Subcutaneous abdominal adipose tissue (tissue), 5 donors: ENCODE results near the gene SESTD1.

Experiments
- H3K27ac ChIP-seq: one replicate; pipeline ENCODE4 v1.7.0; 2013; ENCODE audit warnings: low read depth, mild to moderate bottlenecking, inconsistent platforms, low read length, moderate library complexity
- H3K27me3 ChIP-seq, 5 donors: one replicate each; pipeline ENCODE4 v1.7.0; 2013; ENCODE audit warnings: low read length in 5 of 5, inconsistent platforms in 1 of 5; ENCODE audit not compliant: control insufficient read depth in 5 of 5, insufficient read depth in 4 of 5
- H3K36me3 ChIP-seq, 5 donors: one replicate each; pipeline ENCODE4 v1.7.0; 2013; ENCODE audit warnings: low read length in 5 of 5; ENCODE audit not compliant: control insufficient read depth in 5 of 5, insufficient read depth in 5 of 5
- H3K4me1 ChIP-seq, 5 donors: one replicate each; pipeline ENCODE4 v1.7.0; 2013; ENCODE audit warnings: low read length in 5 of 5, mild to moderate bottlenecking in 3 of 5, moderate library complexity in 1 of 5; ENCODE audit not compliant: control insufficient read depth in 5 of 5, insufficient read depth in 5 of 5
- H3K4me3 ChIP-seq, 5 donors: one replicate each; pipeline ENCODE4 v1.7.0; 2013; ENCODE audit warnings: low read length in 5 of 5, low read depth in 1 of 5
- H3K9ac ChIP-seq, 5 donors: one replicate each; pipeline ENCODE4 v1.7.0; 2013; ENCODE audit warnings: low read length in 5 of 5, mild to moderate bottlenecking in 4 of 5, moderate library complexity in 3 of 5
- H3K9me3 ChIP-seq, 5 donors: one replicate each; pipeline ENCODE4 v1.7.0; 2013; ENCODE audit warnings: low read length in 5 of 5; ENCODE audit not compliant: control insufficient read depth in 5 of 5
- donor health status: healthy.
- donor health status: healthy.
- donor health status: healthy.
- donor health status: healthy.
- donor health status: healthy.

Gene SESTD1, protein sequence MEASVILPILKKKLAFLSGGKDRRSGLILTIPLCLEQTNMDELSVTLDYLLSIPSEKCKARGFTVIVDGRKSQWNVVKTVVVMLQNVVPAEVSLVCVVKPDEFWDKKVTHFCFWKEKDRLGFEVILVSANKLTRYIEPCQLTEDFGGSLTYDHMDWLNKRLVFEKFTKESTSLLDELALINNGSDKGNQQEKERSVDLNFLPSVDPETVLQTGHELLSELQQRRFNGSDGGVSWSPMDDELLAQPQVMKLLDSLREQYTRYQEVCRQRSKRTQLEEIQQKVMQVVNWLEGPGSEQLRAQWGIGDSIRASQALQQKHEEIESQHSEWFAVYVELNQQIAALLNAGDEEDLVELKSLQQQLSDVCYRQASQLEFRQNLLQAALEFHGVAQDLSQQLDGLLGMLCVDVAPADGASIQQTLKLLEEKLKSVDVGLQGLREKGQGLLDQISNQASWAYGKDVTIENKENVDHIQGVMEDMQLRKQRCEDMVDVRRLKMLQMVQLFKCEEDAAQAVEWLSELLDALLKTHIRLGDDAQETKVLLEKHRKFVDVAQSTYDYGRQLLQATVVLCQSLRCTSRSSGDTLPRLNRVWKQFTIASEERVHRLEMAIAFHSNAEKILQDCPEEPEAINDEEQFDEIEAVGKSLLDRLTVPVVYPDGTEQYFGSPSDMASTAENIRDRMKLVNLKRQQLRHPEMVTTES

DNA sequence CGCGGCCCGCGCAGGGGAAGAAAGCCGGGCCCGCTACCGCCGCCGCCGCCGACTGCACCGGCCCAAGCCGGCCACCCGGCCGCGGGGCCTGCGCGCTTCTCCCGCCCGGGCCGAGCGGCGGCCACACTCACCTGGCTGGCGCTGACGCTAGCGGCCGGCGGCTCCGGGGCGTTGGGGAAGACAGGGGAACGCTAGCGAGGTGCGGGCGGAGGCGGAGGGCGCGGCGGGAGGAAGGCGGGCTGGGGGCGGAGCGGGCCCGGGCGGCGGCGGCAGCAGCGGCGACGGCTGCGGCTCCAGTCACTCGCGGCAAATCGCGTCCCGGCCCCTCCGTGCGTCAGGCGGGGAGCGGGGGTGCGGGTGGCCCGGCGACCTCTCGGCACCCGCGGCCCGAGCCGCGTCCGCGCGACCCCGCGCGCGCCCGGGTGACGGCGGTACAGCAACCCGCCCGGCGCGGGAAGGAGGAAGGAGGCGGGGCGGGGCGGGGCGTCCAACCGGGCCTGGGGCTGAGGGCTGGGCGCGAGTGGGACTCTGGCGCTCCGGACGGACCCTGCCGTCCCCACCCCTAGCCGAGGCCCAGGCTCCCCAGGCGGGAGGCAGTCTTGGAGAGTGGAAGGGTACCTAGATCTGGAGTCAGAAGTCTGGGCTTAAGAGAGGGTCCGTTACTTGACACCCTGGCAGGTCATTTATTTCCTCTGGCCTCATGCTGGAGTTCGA lies at the start of gene SESTD1:
TSS of gene SESTD1 (minus strand) at position 465 of the 714 bp plus-strand sequence. CDS start 72,991 bp downstream, outside the sequence.
- H3K9ac ChIP-seq: peak within 1 kb of the TSS; percentile 78 to 98 (median 92)
- peak within 1 kb of the TSS; percentile 98 for H3K27ac ChIP-seq
- peaks cover 0 to 58% (median 51%) of the 10 kb centered on the region in 5 donors for H3K4me1 ChIP-seq

DNA sequence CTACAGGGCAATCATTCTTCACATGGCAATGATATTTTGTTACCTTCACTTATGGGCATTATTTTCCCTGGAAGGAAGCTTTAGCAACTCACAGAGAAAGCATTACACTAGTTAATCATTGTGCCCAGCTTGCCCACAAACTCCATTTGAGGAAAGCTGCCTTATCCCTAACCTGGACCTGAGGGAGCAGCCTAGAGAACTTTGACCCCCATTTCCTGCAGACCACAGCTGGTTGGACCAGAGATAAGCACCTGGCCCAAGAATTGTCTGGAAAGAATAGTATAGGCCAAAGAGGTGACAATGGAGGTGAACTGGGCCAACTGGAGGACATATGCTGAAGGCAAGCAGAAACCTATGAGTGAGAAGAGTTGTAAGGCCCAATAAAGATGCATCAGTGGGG lies 48.4 kb upstream of the SESTD1 start:
- H3K9ac ChIP-seq: no peak overlapping the region
- H3K27me3 ChIP-seq: no peaks in the 10 kb centered on the region
- H3K4me1 ChIP-seq: no peaks in the 10 kb centered on the region
- H3K36me3 ChIP-seq: no peaks in the 10 kb centered on the region
- H3K27ac ChIP-seq: no peak overlapping the region
- H3K4me3 ChIP-seq: no peak overlapping the region
- no peaks in the 10 kb centered on the region for H3K9me3 ChIP-seq

More for the DNA sequence above, at the start of gene SESTD1:
- H3K36me3 ChIP-seq: no peaks in the 10 kb centered on the region
- no peaks in the 10 kb centered on the region for H3K9me3 ChIP-seq
- H3K4me3 ChIP-seq: peak within 1 kb of the TSS; percentile 83 to 94 (median 88)
- H3K27me3 ChIP-seq: no peaks in the 10 kb centered on the region

DNA sequence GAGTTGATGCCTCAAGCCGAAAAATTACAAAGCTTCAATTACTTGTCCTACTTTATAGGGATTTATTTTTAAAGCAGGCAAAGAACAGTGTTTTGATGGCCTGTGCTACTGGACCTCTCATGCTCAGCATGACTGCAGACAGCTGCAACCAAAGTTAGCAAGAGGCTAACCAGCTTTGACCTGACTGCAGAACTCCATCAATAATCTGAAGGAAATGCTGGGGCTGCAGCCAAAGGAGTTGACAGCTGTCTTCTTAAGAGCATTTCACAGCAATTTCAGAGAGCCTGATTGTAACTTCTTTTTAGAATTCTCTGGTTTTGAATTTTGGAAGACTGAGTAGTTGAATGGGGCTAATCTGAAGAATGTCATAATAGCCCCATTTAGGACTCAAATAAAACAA lies 46.5 kb upstream of the SESTD1 start:
- H3K4me1 ChIP-seq: no peaks in the 10 kb centered on the region
- no peaks in the 10 kb centered on the region for H3K27me3 ChIP-seq
- no peak overlapping the region for H3K27ac ChIP-seq
- no peaks in the 10 kb centered on the region for H3K36me3 ChIP-seq
- H3K4me3 ChIP-seq: no peak overlapping the region
- H3K9me3 ChIP-seq: no peaks in the 10 kb centered on the region
- no peak overlapping the region for H3K9ac ChIP-seq

DNA sequence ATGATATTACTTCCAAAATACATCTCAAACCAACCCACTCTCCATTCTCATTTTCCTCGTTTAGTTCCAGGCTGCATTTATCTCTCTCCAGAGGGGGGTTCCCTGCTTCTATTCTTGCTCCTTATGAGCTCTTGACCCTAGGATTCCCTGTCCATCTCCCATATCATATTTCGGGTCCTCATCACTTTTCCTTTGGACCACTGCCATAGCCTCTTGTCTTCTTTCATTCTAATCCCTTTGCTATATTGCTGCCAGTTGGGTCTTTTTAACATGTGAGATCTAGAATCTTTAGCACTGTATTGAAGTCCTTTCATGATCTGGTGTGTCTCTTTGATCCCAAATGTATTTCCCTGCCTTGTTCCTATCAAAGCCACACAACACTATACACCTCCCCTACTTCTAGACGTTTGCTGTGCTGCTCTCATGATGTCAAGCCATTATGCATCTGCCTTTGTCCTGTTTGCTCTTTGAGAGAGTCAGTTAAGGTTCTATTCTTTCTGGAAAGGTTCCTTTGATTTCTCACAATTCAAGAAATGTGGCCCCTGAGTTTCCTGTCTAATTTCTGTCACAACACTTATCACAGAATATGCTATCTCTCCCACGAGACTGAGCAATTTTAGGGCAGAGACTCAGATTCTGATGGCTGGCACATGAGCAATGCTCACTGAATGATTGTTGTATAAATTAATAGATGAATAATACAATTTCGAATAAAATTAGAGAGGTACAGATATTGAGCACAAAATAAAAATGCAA lies 43.2 kb upstream of the SESTD1 start:
- Histone ChIP-seq H3K9me3 (no peaks in the 10 kb centered on the region), H3K27ac (no peak overlapping the region), H3K9ac (no peak overlapping the region), H3K4me1 (peaks cover 0 to 17% (median 5%) of the 10 kb centered on the region in 5 donors), H3K27me3 (no peaks in the 10 kb centered on the region), H3K36me3 (no peaks in the 10 kb centered on the region), H3K4me3 (no peak overlapping the region)

DNA sequence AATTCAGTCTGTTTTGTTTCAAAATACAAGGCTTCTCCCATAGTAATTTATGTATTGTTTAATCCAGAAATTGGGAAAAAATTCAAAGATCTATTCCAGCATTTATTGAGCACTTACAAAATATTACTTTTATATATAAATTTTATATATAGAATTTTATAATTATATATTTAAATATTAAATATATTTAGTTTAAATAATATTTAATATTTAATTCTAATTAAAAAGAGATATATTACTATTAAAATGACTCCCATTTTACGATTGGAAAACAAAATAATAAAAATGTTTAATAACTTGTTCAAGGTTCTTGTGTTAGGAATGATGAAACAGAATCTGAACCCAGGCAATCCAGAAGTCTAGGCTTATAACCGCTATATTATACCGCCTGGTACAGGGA lies 40.5 kb upstream of the SESTD1 start:
- Histone ChIP-seq H3K36me3 (no peaks in the 10 kb centered on the region), H3K27ac (no peak overlapping the region), H3K4me3 (no peak overlapping the region), H3K4me1 (peaks cover 0 to 18% (median 5%) of the 10 kb centered on the region in 5 donors), H3K9me3 (no peaks in the 10 kb centered on the region), H3K27me3 (no peaks in the 10 kb centered on the region), H3K9ac (no peak overlapping the region)

DNA sequence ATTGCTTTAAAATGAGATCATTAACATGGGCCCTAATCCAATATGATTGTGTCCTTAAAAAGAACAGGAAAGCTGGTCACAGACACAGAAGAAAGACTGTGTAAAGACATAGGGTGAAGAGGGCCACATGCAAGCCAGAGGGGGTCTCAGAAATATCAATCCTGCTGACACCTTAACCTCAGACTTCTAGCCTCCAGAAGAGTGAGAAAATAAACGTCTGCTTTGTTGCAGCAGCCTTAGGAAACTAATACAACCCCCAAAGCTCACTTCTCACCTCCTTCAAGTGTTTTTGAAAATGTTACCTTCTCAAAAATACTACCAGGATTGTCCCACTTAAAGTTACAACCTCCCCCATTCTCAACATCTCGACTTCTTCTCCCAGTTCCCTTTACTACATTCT lies 39.8 kb upstream of the SESTD1 start:
- H3K27ac ChIP-seq: no peak overlapping the region
- peaks cover 0 to 18% (median 5%) of the 10 kb centered on the region in 5 donors for H3K4me1 ChIP-seq
- H3K36me3 ChIP-seq: no peaks in the 10 kb centered on the region
- H3K9me3 ChIP-seq: no peaks in the 10 kb centered on the region
- H3K27me3 ChIP-seq: no peaks in the 10 kb centered on the region
- H3K9ac ChIP-seq: no peak overlapping the region
- no peak overlapping the region for H3K4me3 ChIP-seq

DNA sequence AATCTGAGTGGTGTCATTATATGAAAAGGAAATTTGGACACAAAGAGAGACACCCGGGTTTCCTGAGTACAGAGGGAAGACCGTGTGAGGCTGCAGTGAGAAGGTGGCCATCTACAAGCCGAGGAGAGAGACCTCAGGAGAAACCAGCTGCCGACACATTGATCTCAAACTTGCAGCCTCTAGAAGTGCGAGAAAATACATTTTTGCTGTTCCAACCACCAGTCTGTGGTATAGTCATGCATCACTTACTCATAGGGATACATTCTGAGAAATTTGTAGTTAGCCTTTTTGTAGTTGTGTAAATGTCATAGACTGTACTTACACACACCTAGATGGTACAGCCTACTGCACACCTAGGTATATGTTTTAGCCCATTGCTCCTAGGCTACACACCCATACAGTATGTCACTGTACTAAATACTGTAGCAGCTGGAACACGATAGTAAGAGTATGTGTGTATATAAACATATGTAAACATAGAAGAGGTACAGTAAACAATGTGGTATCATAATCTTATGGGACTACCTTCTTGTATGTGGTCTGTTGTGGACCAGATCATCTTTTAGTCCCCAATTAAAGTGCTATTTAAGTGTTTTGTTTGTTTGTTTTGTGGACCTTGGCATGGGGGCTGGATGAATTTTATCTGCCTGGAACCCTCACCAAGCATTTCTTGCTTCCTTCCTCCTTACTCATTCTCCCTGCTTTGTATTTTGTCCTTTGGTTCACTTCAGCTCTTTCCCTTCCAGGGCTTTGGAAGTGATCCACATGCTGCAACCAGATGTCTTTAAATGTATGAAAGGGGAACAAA lies 38.3 kb upstream of the SESTD1 start:
- Histone ChIP-seq H3K4me1 (peaks cover 0 to 18% (median 5%) of the 10 kb centered on the region in 5 donors), H3K36me3 (no peaks in the 10 kb centered on the region), H3K9ac (no peak overlapping the region), H3K27me3 (no peaks in the 10 kb centered on the region), H3K4me3 (peak overlapping the region in 1 of 5 donors; percentile 26), H3K9me3 (no peaks in the 10 kb centered on the region), H3K27ac (no peak overlapping the region)

DNA sequence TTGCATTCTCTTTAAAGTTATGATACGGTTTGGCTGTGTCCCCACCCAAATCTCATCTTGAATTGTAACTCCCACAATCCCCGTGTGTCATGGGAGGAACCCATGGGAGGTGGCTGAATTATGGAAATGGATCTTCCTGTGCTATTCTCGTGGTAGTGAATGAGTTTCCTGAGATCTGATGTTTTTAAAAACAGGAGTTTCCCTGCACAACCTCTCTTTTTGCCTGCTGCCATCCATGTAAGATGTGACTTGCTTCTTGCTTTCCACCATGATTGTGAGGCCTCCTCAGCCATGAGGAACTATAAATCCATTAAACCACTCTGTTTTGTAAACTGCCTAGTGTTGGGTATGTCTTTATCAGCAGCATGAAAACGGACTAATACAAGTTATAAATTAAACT lies 37.5 kb upstream of the SESTD1 start:
- Histone ChIP-seq H3K4me1 (peaks cover 0 to 18% (median 5%) of the 10 kb centered on the region in 5 donors), H3K9ac (no peak overlapping the region)

DNA sequence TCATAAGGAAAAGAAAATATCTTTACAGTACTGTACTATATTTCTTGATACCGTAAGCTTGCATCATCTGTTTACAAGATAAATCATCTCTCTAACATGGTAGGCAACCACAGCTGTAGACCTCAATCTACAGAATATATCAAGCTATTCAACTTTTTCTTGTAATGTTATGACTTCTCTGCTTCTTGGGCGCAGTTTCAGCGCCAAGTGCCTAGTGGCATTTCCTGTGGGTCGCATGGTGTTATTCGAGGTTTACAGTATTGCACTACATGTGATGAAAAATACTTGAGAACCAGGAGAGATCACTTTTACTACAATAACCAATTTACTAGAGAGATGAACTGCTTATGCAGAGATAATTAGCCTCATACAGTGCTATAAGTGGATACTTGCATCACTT lies 34.0 kb upstream of the SESTD1 start:
- peaks cover 0 to 11% (median 5%) of the 10 kb centered on the region in 5 donors for H3K4me1 ChIP-seq
- no peaks in the 10 kb centered on the region for H3K36me3 ChIP-seq
- H3K27me3 ChIP-seq: no peaks in the 10 kb centered on the region
- no peak overlapping the region for H3K4me3 ChIP-seq
- H3K9ac ChIP-seq: no peak overlapping the region
- H3K27ac ChIP-seq: no peak overlapping the region
- no peaks in the 10 kb centered on the region for H3K9me3 ChIP-seq

More for the DNA sequence above, 37.5 kb upstream of the SESTD1 start:
- Histone ChIP-seq H3K4me3 (no peak overlapping the region), H3K36me3 (no peaks in the 10 kb centered on the region), H3K27ac (no peak overlapping the region), H3K9me3 (no peaks in the 10 kb centered on the region), H3K27me3 (no peaks in the 10 kb centered on the region)
